ENCODE results near the gene KMO. TPM values are rescaled to one million over a fixed set of nuclear protein-coding genes. Genes with fewer than 3 reads are reported as not detected.

Gene KMO
- total RNA-seq, 1 donor from 2014 or later: 0.50 TPM

DNA sequence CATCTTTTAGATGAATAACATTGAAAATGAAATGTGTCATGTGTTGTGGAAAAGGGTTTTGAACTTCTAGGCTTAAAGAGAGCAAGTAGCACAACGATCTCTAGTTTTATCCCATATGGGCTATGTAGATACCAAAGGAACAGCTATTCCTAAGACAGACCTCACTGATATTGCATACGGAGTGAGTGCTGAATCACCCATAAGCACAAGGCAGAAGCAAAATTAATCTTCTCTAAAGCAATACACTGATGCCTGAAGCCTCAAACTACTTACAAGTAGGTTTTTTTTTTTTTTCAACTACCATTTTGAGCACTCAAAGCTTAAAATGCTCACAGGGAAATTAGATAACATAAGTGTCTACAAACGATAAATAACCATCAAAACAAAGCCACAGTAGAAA lies 5.0 kb upstream of the KMO start:
- H3K9ac ChIP-seq (ENCODE audit: low read length): no peak overlapping the region
- no peaks in the 10 kb centered on the region for H4K20me1 ChIP-seq (ENCODE audit: insufficient read depth, low read length)
- H2AFZ ChIP-seq (ENCODE audit: low read depth, low read length): no peak overlapping the region
- Mint-ChIP-seq H3K9me3 (ENCODE audit: unreplicated experiment) (no peaks in the 10 kb centered on the region), H3K36me3 (ENCODE audit: low read depth, unreplicated experiment) (no peaks in the 10 kb centered on the region), H3K4me1 (ENCODE audit: low read depth, unreplicated experiment) (peaks cover 3% of the 10 kb centered on the region), H3K27me3 (ENCODE audit: low read depth, unreplicated experiment) (no peaks in the 10 kb centered on the region), H3K27ac (ENCODE audit: unreplicated experiment) (no peak overlapping the region), H3K4me3 (ENCODE audit: unreplicated experiment) (no peak overlapping the region)
- no peak overlapping the region for H3K27ac ChIP-seq (ENCODE audit: low read depth, low read length)
- TF ChIP-seq EZH2 (IDR thresholded peaks at IDR 0.05; ENCODE audit: insufficient read depth, low read length): no peak
- TF ChIP-seq, protein P1, sequence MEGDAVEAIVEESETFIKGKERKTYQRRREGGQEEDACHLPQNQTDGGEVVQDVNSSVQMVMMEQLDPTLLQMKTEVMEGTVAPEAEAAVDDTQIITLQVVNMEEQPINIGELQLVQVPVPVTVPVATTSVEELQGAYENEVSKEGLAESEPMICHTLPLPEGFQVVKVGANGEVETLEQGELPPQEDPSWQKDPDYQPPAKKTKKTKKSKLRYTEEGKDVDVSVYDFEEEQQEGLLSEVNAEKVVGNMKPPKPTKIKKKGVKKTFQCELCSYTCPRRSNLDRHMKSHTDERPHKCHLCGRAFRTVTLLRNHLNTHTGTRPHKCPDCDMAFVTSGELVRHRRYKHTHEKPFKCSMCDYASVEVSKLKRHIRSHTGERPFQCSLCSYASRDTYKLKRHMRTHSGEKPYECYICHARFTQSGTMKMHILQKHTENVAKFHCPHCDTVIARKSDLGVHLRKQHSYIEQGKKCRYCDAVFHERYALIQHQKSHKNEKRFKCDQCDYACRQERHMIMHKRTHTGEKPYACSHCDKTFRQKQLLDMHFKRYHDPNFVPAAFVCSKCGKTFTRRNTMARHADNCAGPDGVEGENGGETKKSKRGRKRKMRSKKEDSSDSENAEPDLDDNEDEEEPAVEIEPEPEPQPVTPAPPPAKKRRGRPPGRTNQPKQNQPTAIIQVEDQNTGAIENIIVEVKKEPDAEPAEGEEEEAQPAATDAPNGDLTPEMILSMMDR (IDR thresholded peaks at IDR 0.05; ENCODE audit: insufficient read depth, low read depth, low read length): no peak
- no peaks in the 10 kb centered on the region for H3K79me2 ChIP-seq (ENCODE audit: insufficient read depth, low read length)
- peaks cover 1% of the 10 kb centered on the region for H3K4me1 ChIP-seq (ENCODE audit: insufficient read depth, low read length)
- FAIRE-seq (no peak), DNase-seq (ENCODE audit: low read depth) (no peak)
- H3K36me3 ChIP-seq (ENCODE audit: insufficient read depth, low read length): no peaks in the 10 kb centered on the region
- H3K9me3 ChIP-seq (ENCODE audit: insufficient read depth, low read depth, low read length): no peaks in the 10 kb centered on the region
- no peak overlapping the region for H3K4me2 ChIP-seq (ENCODE audit: low read length)
- peaks cover 3% of the 10 kb centered on the region for H3K27me3 ChIP-seq (ENCODE audit: insufficient read depth, low read length)
- H3K4me3 ChIP-seq (ENCODE audit: insufficient read depth, low read depth, low read length): no peak overlapping the region

DNA sequence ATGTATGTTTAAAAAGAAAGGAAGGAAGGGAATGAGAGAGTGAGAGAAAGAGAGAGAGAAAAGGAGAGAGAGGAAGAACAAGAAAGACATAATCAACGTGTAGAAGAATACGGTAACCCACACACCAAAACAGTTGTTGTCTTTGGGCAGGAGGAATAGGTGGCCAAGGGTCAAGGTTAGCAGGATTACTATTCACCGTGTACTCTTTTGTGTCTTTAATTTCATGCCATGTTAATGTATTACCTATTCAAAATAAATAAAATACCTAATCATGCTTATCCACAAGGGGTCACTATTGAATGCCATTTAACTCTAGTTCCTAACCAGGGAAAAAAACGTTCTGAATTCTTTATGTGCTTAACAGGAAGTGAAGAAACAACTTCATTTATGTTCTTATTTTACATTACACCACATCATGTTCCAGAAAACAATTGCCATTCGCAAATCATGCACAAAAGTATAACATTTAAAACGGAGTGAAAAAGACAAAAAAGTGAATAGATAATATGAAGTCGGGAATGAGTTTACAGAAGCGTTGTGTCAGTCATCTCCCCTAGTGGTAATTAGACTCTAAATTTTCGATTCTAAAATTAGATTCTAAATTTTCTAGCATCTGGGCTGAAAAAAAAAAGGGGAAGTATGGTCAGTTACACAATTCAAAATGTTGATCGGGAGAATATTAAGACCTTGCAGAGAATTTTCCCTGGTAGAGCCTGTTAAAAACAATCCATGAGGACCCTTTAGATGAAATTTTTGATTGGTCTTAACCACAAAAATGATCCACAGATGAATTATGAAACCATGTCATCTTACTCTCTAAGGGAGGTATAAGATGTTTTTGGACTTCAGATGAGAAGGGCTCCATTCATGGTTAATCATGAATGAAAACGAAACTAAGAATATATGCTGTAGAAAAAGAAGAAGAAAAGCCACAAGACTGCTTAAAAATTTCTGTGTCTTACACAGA lies 700 bp upstream of the KMO start:
- peaks cover 6% of the 10 kb centered on the region for H3K27me3 ChIP-seq (ENCODE audit: insufficient read depth, low read length)
- no peaks in the 10 kb centered on the region for H3K9me3 Mint-ChIP-seq (ENCODE audit: unreplicated experiment)

More for the DNA sequence above, 700 bp upstream of the KMO start:
- peak overlapping the region; percentile 66 for H3K4me3 Mint-ChIP-seq (ENCODE audit: unreplicated experiment)
- no peaks in the 10 kb centered on the region for H3K9me3 ChIP-seq (ENCODE audit: insufficient read depth, low read depth, low read length)
- no peaks in the 10 kb centered on the region for H3K36me3 Mint-ChIP-seq (ENCODE audit: low read depth, unreplicated experiment)
- H3K9ac ChIP-seq (ENCODE audit: low read length): peak overlapping the region; percentile 77
- peak overlapping the region; percentile 90 for H3K4me2 ChIP-seq (ENCODE audit: low read length)
- no peaks in the 10 kb centered on the region for H4K20me1 ChIP-seq (ENCODE audit: insufficient read depth, low read length)
- peak; percentile 41 for FAIRE-seq
- H2AFZ ChIP-seq (ENCODE audit: low read depth, low read length): peak overlapping the region; percentile 48
- H3K27ac Mint-ChIP-seq (ENCODE audit: unreplicated experiment): peak overlapping the region; percentile 70
- no peaks in the 10 kb centered on the region for H3K27me3 Mint-ChIP-seq (ENCODE audit: low read depth, unreplicated experiment)
- no peaks in the 10 kb centered on the region for H3K36me3 ChIP-seq (ENCODE audit: insufficient read depth, low read length)
- H3K79me2 ChIP-seq (ENCODE audit: insufficient read depth, low read length): no peaks in the 10 kb centered on the region
- H3K4me1 Mint-ChIP-seq (ENCODE audit: low read depth, unreplicated experiment): peaks cover 3% of the 10 kb centered on the region
- no peak overlapping the region for H3K27ac ChIP-seq (ENCODE audit: low read depth, low read length)
- TF ChIP-seq, protein P1 (IDR thresholded peaks at IDR 0.05; ENCODE audit: insufficient read depth, low read depth, low read length): peak; percentile 57
- TF ChIP-seq EZH2 (IDR thresholded peaks at IDR 0.05; ENCODE audit: insufficient read depth, low read length): no peak
- peak; percentile 65 for DNase-seq (ENCODE audit: low read depth)
- H3K4me1 ChIP-seq (ENCODE audit: insufficient read depth, low read length): peaks cover 3% of the 10 kb centered on the region
- peak overlapping the region; percentile 63 for H3K4me3 ChIP-seq (ENCODE audit: insufficient read depth, low read depth, low read length)

Data from astrocyte (in vitro differentiated cells and primary cell).